Right atrium auricular region (tissue), 2 donors: ENCODE measurements around the gene JADE3. TPM values are rescaled to one million over a fixed set of nuclear protein-coding genes. Genes with fewer than 3 reads are reported as not detected.

Experiments used
- DNase-seq: peaks from one replicate; pipeline ENCODE4 v3.0.0-alpha.2; 2019; ENCODE audit warnings: low spot score
- H3K27ac ChIP-seq, 2 donors: fragments of 200-600 bp; sonication (generic); 1 replicate in 1 of 2; 2 replicates in 1 of 2; pipeline ENCODE4 v1.5.1; 2016 to 2019
- H3K27me3 ChIP-seq, 2 donors: fragments of 200-600 bp; sonication (generic); one replicate each; pipeline versions ENCODE4 v1.5.1 to v1.6.0; 2017 to 2019
- H3K36me3 ChIP-seq: fragments of 200-600 bp; sonication (generic); one replicate; pipeline ENCODE4 v1.5.1; 2016
- H3K4me1 ChIP-seq, 2 donors: fragments of 200-600 bp; sonication (generic); one replicate each; pipeline versions ENCODE4 v1.5.1 to v1.6.0; 2017 to 2019
- H3K4me3 ChIP-seq, 2 donors: fragments of 200-600 bp; sonication (generic); 1 replicate in 1 of 2; 2 replicates in 1 of 2; pipeline ENCODE4 v1.5.1; 2017 to 2019; ENCODE audit warnings: mild to moderate bottlenecking in 1 of 2, moderate library complexity in 1 of 2
- H3K9me3 ChIP-seq, 2 donors: fragments of 200-600 bp; sonication (generic); one replicate each; pipeline ENCODE4 v1.5.1; 2019
- total RNA-seq, 2 donors: library from RNA; depleted of rRNA; stranded (reverse); fragments of >200 nt; gene quantifications; one replicate each; pipeline ENCODE4 v1.1.0, GENCODE V29; 2016
- TF ChIP-seq, protein P1 (sequence below), 2 donors: fragments of 200-600 bp; sonication (generic); IDR thresholded peaks; one replicate each; pipeline ENCODE4 v1.5.1; 2019; ENCODE audit warnings: antibody characterized with exemption in 2 of 2

JADE3 gene
- total RNA-seq, 2 donors from 2014 or later: 3.8 to 3.9 TPM

- no peak for DNase-seq
- H3K27ac ChIP-seq: no peak overlapping the region
- TF ChIP-seq, protein P1, sequence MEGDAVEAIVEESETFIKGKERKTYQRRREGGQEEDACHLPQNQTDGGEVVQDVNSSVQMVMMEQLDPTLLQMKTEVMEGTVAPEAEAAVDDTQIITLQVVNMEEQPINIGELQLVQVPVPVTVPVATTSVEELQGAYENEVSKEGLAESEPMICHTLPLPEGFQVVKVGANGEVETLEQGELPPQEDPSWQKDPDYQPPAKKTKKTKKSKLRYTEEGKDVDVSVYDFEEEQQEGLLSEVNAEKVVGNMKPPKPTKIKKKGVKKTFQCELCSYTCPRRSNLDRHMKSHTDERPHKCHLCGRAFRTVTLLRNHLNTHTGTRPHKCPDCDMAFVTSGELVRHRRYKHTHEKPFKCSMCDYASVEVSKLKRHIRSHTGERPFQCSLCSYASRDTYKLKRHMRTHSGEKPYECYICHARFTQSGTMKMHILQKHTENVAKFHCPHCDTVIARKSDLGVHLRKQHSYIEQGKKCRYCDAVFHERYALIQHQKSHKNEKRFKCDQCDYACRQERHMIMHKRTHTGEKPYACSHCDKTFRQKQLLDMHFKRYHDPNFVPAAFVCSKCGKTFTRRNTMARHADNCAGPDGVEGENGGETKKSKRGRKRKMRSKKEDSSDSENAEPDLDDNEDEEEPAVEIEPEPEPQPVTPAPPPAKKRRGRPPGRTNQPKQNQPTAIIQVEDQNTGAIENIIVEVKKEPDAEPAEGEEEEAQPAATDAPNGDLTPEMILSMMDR (IDR thresholded peaks at IDR 0.05): no peak
- H3K9me3 ChIP-seq: no peaks in the 10 kb centered on the region
- H3K36me3 ChIP-seq: no peaks in the 10 kb centered on the region
- no peaks in the 10 kb centered on the region for H3K27me3 ChIP-seq
- H3K4me1 ChIP-seq: no peaks in the 10 kb centered on the region
- H3K4me3 ChIP-seq: no peak overlapping the region
Observed at GRCh38 chrX:47101206-47101605, 189.0 kb downstream of the JADE3 start.

Other genes starting within 250 kb of the JADE3 start
- gene SLC9A7, start 153.3 kb upstream of the JADE3 start, total RNA-seq: 1 to 10 TPM; 6.5 to 7.5 TPM
- gene RP2, start 75.4 kb upstream of the JADE3 start, total RNA-seq: 1 to 10 TPM; 3.9 to 5.0 TPM
- gene RGN, start 166.0 kb downstream of the JADE3 start, total RNA-seq: 10 to 100 TPM in 1 of 2 donors, 1 to 10 TPM in 1; 7.3 to 14.1 TPM
- gene NDUFB11, start 232.3 kb downstream of the JADE3 start, total RNA-seq: 100 to 1,000 TPM; 113 to 120 TPM
- gene RBM10, start 232.8 kb downstream of the JADE3 start, total RNA-seq: 10 to 100 TPM; 22.1 to 32.1 TPM